ENCODE measurements around the gene GPR179. TPM values are rescaled to one million over a fixed set of nuclear protein-coding genes. Genes with fewer than 3 reads are reported as not detected.

GPR179 gene
- total RNA-seq, 2 experiments from 2014 or later: 0.32 to 1.1 TPM

DNA sequence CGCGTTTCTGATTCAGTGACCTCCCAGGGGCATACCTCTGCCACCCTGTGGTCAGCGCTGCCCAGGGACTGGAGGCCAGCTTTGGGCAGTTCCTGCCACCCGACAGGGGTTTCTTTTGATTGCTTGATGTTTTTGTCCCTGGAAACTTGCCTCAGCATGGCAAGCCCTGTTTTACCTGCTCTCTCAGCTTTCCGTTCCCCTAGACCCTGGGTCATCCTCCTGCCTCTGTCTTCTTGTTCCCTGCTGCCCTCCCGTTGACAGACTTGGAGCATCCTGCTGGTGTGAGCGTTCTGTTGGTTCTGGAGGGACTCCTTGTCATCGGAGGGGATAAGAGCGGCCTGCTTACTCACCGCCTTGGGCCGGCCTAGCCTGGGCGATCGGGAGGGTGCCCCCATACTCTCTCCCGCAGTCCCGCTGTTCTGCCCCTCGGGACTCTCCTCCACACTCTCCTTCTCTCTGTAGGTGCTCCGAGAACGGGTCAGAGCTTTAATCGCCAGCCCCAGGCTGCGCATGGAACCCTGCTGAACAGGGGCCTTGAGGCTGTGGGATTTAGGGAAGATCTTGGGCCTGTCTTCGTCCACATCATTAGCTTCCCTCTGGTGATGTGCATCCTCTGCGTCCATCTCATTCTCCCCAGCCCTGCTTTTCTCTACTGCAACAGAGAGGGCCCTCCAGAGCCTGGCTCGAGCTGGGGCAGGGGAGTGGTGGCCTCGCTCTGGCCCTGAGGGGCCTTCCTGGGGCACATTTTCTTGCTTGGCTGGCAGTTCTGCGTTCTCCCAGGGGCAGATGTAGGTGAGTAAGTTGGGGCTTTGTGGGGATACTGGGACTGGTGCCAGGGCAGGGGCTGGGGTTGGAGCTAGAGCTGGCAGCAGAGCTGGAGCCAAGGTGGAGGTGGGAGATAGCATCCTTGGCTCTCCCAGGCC lies 13.7 kb downstream of the GPR179 start:
- Histone ChIP-seq H3K4me2 (ENCODE audit: low read length) (no peak overlapping the region), H3K4me3 (ENCODE audit: low read depth, low read length, poor library complexity, severe bottlenecking) (no peak overlapping the region), H3K9me2 (ENCODE audit: insufficient read depth, low read length) (no peaks in the 10 kb centered on the region), H3K36me3 (ENCODE audit: insufficient read depth, low read length) (no peaks in the 10 kb centered on the region), H3K9me3 (ENCODE audit: low read length) (no peaks in the 10 kb centered on the region), H4K20me1 (ENCODE audit: insufficient read depth, low read length) (no peaks in the 10 kb centered on the region), H3K79me2 (ENCODE audit: insufficient read depth, low read depth, low read length) (no peaks in the 10 kb centered on the region), H3K4me1 (ENCODE audit: insufficient read depth, low read length, poor library complexity, severe bottlenecking) (peaks cover 44% of the 10 kb centered on the region), H2AFZ (ENCODE audit: low read length) (no peak overlapping the region), H3K27ac (ENCODE audit: low read depth, low read length, poor library complexity, severe bottlenecking) (no peak overlapping the region)
- no TSS peak for BruUV-seq (replicated peaks)
- CTCF ChIA-PET (ENCODE audit: unreplicated experiment): no interaction called here
- POLR2A ChIA-PET: interaction anchor here (0.6 kb wide), 1 partner anchor 17 kb away, joined by 3 read pairs; no protein-coding TSS in a partner anchor
- DNase-seq (ENCODE audit: low spot score): no peak
- no peak for TF ChIP-seq EZH2phosphoT487 (IDR thresholded peaks at IDR 0.05; ENCODE audit: borderline replicate concordance, low read depth, low read length)
- TF ChIP-seq CTCF (conservative IDR thresholded peaks at IDR 0.05; ENCODE audit: low read length): no peak
- intact Hi-C loops (cut with micrococcal nuclease; ENCODE audit: unreplicated experiment): no loop called here

DNA sequence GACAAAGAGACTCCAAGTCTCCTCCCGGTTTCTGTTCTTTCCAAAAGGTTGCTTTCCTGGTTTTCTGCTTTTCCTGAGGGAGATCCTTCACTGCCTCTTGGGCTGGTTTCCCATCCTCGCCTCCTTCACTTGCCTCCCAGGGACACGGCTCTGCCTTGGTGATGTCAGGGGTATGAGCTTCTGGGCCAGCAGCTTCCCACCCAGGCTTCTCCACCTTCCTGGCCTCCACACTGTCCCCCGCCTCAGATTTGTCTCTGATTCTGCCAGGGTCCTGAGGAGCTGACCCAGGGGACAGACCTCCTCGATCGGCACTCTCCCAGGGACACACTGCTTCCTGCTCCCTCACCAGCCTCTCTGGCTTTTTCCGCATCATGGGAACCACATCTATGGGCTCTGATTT lies 14.5 kb downstream of the GPR179 start:
- Histone ChIP-seq H3K27ac (ENCODE audit: low read depth, low read length, poor library complexity, severe bottlenecking) (peak overlapping the region; percentile 97), H3K79me2 (ENCODE audit: insufficient read depth, low read depth, low read length) (no peaks in the 10 kb centered on the region), H3K4me1 (ENCODE audit: insufficient read depth, low read length, poor library complexity, severe bottlenecking) (peaks cover 52% of the 10 kb centered on the region), H3K9me3 (ENCODE audit: low read length) (no peaks in the 10 kb centered on the region), H2AFZ (ENCODE audit: low read length) (no peak overlapping the region), H3K36me3 (ENCODE audit: insufficient read depth, low read length) (no peaks in the 10 kb centered on the region), H4K20me1 (ENCODE audit: insufficient read depth, low read length) (no peaks in the 10 kb centered on the region), H3K4me3 (ENCODE audit: low read depth, low read length, poor library complexity, severe bottlenecking) (no peak overlapping the region), H3K9me2 (ENCODE audit: insufficient read depth, low read length) (no peaks in the 10 kb centered on the region), H3K4me2 (ENCODE audit: low read length) (peak overlapping the region; percentile 91)
- no peak for TF ChIP-seq EZH2phosphoT487 (IDR thresholded peaks at IDR 0.05; ENCODE audit: borderline replicate concordance, low read depth, low read length)
- TF ChIP-seq CTCF (conservative IDR thresholded peaks at IDR 0.05; ENCODE audit: low read length): no peak
- intact Hi-C loops (cut with micrococcal nuclease; ENCODE audit: unreplicated experiment): no loop called here
- BruUV-seq (replicated peaks): no TSS peak
- POLR2A ChIA-PET: interaction anchor here (0.6 to 1.1 kb wide), 2 partner anchors 11 to 16 kb away, joined by 3 read pairs; no protein-coding TSS in a partner anchor
- CTCF ChIA-PET (ENCODE audit: unreplicated experiment): interaction anchor here (1.5 kb wide), 1 partner anchor 20 kb away, joined by 4 read pairs; no protein-coding TSS in a partner anchor
- DNase-seq (ENCODE audit: low spot score): no peak

DNA sequence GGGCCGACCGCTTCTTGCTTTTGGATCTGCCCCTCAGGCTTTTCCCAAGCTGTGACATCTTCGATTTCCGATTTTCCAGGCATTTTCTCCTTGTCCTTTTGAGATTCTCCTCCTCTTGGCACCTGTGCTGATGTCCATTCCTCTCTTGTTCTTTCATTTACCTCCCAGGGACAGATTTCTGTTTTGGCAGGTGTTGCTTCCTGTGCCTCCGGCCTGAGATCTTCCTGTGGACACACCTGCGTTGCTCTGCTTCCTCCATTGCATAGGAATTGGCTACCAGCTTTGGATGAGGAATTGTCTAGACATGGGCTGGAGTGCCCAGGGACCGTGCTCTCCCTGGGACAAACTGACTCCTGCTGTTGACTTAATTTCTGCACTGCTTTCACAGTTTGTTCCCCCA lies 15.1 kb downstream of the GPR179 start:
- peak; percentile 55 for DNase-seq (ENCODE audit: low spot score)
- no peaks in the 10 kb centered on the region for H3K9me2 ChIP-seq (ENCODE audit: insufficient read depth, low read length)
- H4K20me1 ChIP-seq (ENCODE audit: insufficient read depth, low read length): no peaks in the 10 kb centered on the region
- CTCF ChIA-PET (ENCODE audit: unreplicated experiment): interaction anchor here (1.5 kb wide), 1 partner anchor 21 kb away, joined by 4 read pairs; no protein-coding TSS in a partner anchor
- H3K36me3 ChIP-seq (ENCODE audit: insufficient read depth, low read length): peaks cover 7% of the 10 kb centered on the region; the same call in 1 of the 2 replicates
- H3K79me2 ChIP-seq (ENCODE audit: insufficient read depth, low read depth, low read length): no peaks in the 10 kb centered on the region
- H2AFZ ChIP-seq (ENCODE audit: low read length): no peak overlapping the region
- peak overlapping the region; percentile 91 for H3K4me2 ChIP-seq (ENCODE audit: low read length)
- intact Hi-C loops (cut with micrococcal nuclease; ENCODE audit: unreplicated experiment): no loop called here
- H3K27ac ChIP-seq (ENCODE audit: low read depth, low read length, poor library complexity, severe bottlenecking): peak overlapping the region; percentile 97
- no TSS peak for BruUV-seq (replicated peaks)
- H3K9me3 ChIP-seq (ENCODE audit: low read length): no peaks in the 10 kb centered on the region
- peaks cover 59% of the 10 kb centered on the region for H3K4me1 ChIP-seq (ENCODE audit: insufficient read depth, low read length, poor library complexity, severe bottlenecking)
- TF ChIP-seq CTCF (conservative IDR thresholded peaks at IDR 0.05; ENCODE audit: low read length) (no peak), EZH2phosphoT487 (IDR thresholded peaks at IDR 0.05; ENCODE audit: borderline replicate concordance, low read depth, low read length) (no peak)
- no peak overlapping the region for H3K4me3 ChIP-seq (ENCODE audit: low read depth, low read length, poor library complexity, severe bottlenecking)
- POLR2A ChIA-PET: interaction anchor here (1.1 kb wide), 1 partner anchor 12 kb away, joined by 3 read pairs; no protein-coding TSS in a partner anchor

Measured in OCI-LY7 (cell line).